ENCODE data around the gene KANTR. TPM values are rescaled to one million over a fixed set of nuclear protein-coding genes. Genes with fewer than 3 reads are reported as not detected.

The KANTR gene
- polyA plus RNA-seq, 3 donors: 0.32 to 4.3 (median 0.44) TPM

DNA sequence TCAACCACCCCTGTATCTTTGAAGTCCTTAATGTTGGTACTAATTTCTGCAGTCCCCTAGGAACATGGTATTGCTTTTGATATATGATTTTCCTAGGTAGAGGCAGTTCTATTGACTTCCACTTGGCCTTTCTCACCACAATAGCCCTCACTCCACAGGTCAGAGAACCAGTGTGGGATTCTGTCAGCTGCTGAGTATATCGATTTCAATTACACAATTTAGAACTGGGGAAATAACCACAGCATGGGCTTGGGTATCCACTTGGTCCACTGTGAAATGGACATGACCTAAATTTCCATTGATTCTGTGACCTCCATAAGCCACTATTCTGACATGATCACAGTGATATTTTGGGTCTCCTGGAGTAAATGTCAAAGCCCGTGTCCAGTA, 62.3 kb downstream of the KANTR start:
- H3K27me3 Mint-ChIP-seq (ENCODE audit: low read depth in 3 of 3): peaks cover 0 to 13% (median 1%) of the 10 kb centered on the region in 3 donors
- Histone ChIP-seq H4K20me1 (ENCODE audit: insufficient read depth, low read length) (no peaks in the 10 kb centered on the region), H3K79me2 (ENCODE audit: insufficient read depth, low read length) (no peaks in the 10 kb centered on the region), H3K9me3 (replicated peaks in 1 of 2; ENCODE audit: control insufficient read depth in 1 of 2, insufficient read depth in 1 of 2, low read length in 2 of 2) (no peaks in the 10 kb centered on the region), H3K4me2 (replicated peaks; ENCODE audit: extremely low read depth, low read length, poor library complexity, severe bottlenecking) (no peak overlapping the region), H3K9ac (ENCODE audit: insufficient read depth, low read length, poor library complexity, severe bottlenecking) (no peak overlapping the region), H3K4me3 (replicated peaks in 1 of 3; ENCODE audit: low read depth in 2 of 3, low read length in 3 of 3) (no peak overlapping the region), H3K36me3 (replicated peaks in 1 of 2; ENCODE audit: control insufficient read depth in 1 of 2, insufficient read depth in 2 of 2, low read length in 2 of 2) (no peaks in the 10 kb centered on the region), H2AFZ (ENCODE audit: insufficient read depth, low read depth, low read length, poor library complexity, severe bottlenecking) (no peak overlapping the region), H3K27ac (ENCODE audit: low read depth in 1 of 2, low read length in 2 of 2) (no peak overlapping the region), H3K27me3 (ENCODE audit: control insufficient read depth in 2 of 2, insufficient read depth in 2 of 2, low read length in 2 of 2) (peaks cover 0 to 6% of the 10 kb centered on the region in 2 donors), H3K4me1 (ENCODE audit: control insufficient read depth in 1 of 2, insufficient read depth in 2 of 2, low read length in 2 of 2) (no peaks in the 10 kb centered on the region)
- 100% methylated on average over 1 of the region's 2 CpGs for WGBS (ENCODE audit: insufficient coverage)
- intact Hi-C loops (cut with micrococcal nuclease): no loop called here
- H3K9me3 Mint-ChIP-seq: peaks cover 0 to 9% (median 2%) of the 10 kb centered on the region in 7 donors
- TF ChIP-seq, protein P1, sequence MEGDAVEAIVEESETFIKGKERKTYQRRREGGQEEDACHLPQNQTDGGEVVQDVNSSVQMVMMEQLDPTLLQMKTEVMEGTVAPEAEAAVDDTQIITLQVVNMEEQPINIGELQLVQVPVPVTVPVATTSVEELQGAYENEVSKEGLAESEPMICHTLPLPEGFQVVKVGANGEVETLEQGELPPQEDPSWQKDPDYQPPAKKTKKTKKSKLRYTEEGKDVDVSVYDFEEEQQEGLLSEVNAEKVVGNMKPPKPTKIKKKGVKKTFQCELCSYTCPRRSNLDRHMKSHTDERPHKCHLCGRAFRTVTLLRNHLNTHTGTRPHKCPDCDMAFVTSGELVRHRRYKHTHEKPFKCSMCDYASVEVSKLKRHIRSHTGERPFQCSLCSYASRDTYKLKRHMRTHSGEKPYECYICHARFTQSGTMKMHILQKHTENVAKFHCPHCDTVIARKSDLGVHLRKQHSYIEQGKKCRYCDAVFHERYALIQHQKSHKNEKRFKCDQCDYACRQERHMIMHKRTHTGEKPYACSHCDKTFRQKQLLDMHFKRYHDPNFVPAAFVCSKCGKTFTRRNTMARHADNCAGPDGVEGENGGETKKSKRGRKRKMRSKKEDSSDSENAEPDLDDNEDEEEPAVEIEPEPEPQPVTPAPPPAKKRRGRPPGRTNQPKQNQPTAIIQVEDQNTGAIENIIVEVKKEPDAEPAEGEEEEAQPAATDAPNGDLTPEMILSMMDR (IDR thresholded peaks at IDR 0.05): no peak
- H3K4me3 Mint-ChIP-seq: no peak overlapping the region
- no peak overlapping the region for H3K27ac Mint-ChIP-seq
- DNase-seq: no peak
- no peaks in the 10 kb centered on the region for H3K36me3 Mint-ChIP-seq
- H3K4me1 Mint-ChIP-seq: no peaks in the 10 kb centered on the region

GRCh38 chrX:53159184-53159583, 65.2 kb downstream of the KANTR start:
- H3K27ac Mint-ChIP-seq: no peak overlapping the region
- no peak for DNase-seq
- H3K27me3 Mint-ChIP-seq (ENCODE audit: low read depth in 3 of 3): peaks cover 0 to 23% (median 1%) of the 10 kb centered on the region in 3 donors
- H3K27me3 ChIP-seq (ENCODE audit: control insufficient read depth in 2 of 2, insufficient read depth in 2 of 2, low read length in 2 of 2): peaks cover 0 to 4% of the 10 kb centered on the region in 2 donors
- no peaks in the 10 kb centered on the region for H3K4me1 ChIP-seq (ENCODE audit: control insufficient read depth in 1 of 2, insufficient read depth in 2 of 2, low read length in 2 of 2)
- peaks cover 0 to 4% (median 1%) of the 10 kb centered on the region in 7 donors for H3K9me3 Mint-ChIP-seq
- no peaks in the 10 kb centered on the region for H3K79me2 ChIP-seq (ENCODE audit: insufficient read depth, low read length)
- no peak overlapping the region for H3K4me3 Mint-ChIP-seq
- H3K9ac ChIP-seq (ENCODE audit: insufficient read depth, low read length, poor library complexity, severe bottlenecking): no peak overlapping the region
- WGBS (ENCODE audit: insufficient coverage): 67% methylated on average over 1 of the region's 11 CpGs
- no peaks in the 10 kb centered on the region for H3K36me3 Mint-ChIP-seq
- intact Hi-C loops (cut with micrococcal nuclease): no loop called here
- H3K27ac ChIP-seq (ENCODE audit: low read depth in 1 of 2, low read length in 2 of 2): no peak overlapping the region
- no peaks in the 10 kb centered on the region for H3K9me3 ChIP-seq (replicated peaks in 1 of 2; ENCODE audit: control insufficient read depth in 1 of 2, insufficient read depth in 1 of 2, low read length in 2 of 2)
- H3K4me2 ChIP-seq (replicated peaks; ENCODE audit: extremely low read depth, low read length, poor library complexity, severe bottlenecking): no peak overlapping the region
- no peaks in the 10 kb centered on the region for H3K4me1 Mint-ChIP-seq
- no peaks in the 10 kb centered on the region for H3K36me3 ChIP-seq (replicated peaks in 1 of 2; ENCODE audit: control insufficient read depth in 1 of 2, insufficient read depth in 2 of 2, low read length in 2 of 2)
- H2AFZ ChIP-seq (ENCODE audit: insufficient read depth, low read depth, low read length, poor library complexity, severe bottlenecking): no peak overlapping the region
- TF ChIP-seq, protein P1 (IDR thresholded peaks at IDR 0.05): no peak
- H3K4me3 ChIP-seq (replicated peaks in 1 of 3; ENCODE audit: low read depth in 2 of 3, low read length in 3 of 3): no peak overlapping the region
- no peaks in the 10 kb centered on the region for H4K20me1 ChIP-seq (ENCODE audit: insufficient read depth, low read length)
